Skin epidermis (tissue), 12 donors: ENCODE results near the gene ADGRV1.
"Not testable (repeated sequence)": the region's sequence is repeated elsewhere in the genome, so short reads cannot be mapped to it uniquely, and the experiment has no call there.

ENCODE experiments used
- H3K27ac ChIP-seq, 21 experiments: fragments of 200-600 bp; sonication (generic) in 11 of 21; one replicate each; pipeline ENCODE4 v1.5.0; 2020; ENCODE audit warnings: mild to moderate bottlenecking in 3 of 21, inconsistent platforms in 2 of 21, moderate library complexity in 2 of 21
- H3K4me3 ChIP-seq, 7 experiments: fragments of 200-600 bp; sonication (generic) in 2 of 7; one replicate each; pipeline ENCODE4 v1.5.0; 2020; ENCODE audit warnings: inconsistent platforms in 2 of 7, mild to moderate bottlenecking in 2 of 7, moderate library complexity in 1 of 7

The ADGRV1 gene

DNA sequence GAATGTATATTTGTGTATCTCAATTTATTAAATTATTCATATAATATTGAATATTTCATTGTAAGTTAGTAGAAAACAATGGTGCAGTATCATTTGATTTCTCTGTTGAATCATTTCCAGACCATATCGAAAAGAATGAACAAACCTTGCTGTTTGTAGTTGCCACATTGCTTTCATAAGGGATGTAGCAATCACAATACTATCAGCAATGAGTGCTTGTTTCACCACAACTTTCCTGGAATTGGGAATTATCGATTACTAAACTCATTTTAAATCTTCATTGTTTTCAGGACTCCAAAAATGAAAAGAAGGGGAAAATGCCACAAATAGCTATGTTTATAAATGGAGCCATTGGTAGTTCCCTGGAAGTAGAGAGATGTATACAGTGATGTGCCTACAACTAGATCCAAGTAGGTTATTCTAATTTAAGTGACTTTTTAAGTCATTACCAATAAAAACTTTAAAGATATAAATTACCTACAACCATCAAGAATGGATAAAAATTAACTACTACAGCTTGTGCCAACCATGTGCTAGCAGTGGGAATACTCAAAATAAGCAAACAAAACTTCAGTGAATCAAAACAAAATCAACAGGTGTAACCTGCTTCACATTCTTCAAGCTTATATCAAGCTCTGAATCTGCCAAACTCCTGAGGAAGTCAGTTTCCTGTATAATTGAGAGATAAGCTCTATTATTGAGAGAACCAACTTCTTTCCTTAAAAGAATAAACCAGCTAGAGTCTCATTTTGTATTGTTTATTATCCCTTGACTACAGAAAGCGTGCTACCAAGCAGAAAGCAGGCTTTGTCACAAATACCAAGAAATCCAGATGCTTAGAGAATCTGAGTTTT is 358.6 kb downstream of the ADGRV1 start:
- Histone ChIP-seq H3K27ac (no peak overlapping the region), H3K4me3 (no peak overlapping the region)

DNA sequence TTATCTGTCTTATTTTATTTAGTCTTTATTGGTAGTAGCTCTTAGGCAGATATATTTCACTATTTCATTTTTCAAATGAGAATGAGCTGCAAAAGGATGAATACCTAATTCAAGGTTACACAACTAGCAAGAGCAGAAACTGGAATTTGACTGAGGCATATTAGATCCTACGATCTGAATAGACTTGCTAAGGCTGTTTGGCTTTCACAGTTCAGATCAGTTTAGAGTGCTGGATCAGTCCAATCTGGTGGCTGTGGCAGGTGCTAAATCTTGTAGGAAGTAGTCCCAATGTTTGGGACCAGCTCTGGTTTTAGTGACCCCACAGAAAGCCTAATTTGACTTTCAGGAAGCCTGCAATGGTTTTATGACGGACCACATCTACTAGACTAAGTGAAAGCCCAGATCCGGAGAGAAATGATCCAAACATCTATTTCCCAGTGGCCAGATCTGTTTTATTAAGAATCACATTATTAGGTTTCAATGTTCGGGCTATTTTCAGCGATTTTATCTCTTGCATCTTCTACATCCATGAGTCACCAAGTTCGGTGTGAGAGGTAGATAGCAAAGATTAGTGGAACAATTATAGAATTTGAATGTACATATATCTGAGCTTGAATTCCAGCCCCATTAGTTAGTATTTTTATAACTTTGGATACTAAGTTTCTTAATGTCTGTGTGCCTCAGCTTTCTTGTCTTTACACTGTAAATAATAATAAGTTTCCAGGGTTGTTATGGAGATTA is 359.5 kb downstream of the ADGRV1 start:
- Histone ChIP-seq H3K4me3 (no peak overlapping the region), H3K27ac (no peak overlapping the region)

- no peak overlapping the region for H3K4me3 ChIP-seq
- H3K27ac ChIP-seq, result no peak overlapping the region
These were observed 362.9 kb downstream of the ADGRV1 start for GRCh38 chr5:90921418-90921973.

DNA sequence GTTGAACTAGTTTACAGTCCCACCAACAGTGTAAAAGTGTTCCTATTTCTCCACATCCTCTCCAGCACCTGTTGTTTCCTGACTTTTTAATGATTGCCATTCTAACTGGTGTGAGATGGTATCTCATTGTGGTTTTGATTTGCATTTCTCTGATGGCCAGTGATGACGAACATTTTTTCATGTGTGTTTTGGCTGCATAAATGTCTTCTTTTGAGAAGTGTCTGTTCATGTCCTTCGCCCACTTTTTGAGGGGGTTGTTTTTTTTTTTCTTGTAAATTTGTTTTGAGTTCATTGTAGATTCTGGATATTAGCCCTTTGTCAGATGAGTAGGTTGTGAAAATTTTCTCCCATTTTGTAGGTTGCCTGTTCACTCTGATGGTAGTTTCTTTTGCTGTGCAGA is 365.6 kb downstream of the ADGRV1 start:
- H3K4me3 ChIP-seq, H3K27ac ChIP-seq: not testable (repeated sequence)

DNA sequence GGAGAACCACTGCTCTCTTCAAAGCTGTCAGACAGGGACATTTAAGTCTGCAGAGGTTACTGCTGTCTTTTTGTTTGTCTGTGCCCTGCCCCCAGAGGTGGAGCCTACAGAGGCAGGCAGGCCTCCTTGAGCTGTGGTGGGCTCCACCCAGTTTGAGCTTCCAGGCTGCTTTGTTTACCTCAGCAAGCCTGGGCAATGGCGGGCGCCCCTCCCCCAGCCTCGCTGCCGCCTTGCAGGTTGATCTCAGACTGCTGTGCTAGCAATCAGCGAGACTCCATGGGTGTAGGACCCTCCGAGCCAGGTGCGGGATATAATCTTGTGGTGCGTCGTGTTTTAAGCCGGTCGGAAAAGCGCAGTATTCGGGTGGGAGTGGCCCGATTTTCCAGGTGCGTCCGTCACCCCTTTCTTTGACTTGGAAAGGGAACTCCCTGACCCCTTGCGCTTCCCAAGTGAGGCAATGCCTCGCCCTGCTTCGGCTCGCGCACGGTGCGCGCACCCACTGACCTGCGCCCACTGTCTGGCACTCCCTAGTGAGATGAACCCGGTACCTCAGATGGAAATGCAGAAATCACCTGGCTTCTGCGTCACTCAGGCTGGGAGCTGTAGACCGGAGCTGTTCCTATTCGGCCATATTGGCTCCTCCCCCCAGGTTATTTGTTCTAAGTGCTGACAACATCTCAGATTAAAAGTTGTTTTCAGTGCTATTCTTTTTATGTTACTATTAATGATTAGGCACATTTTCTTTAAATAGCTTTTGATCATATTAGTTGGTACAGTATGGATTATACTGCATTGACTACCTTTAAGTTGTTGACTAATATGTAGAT is 370.6 kb downstream of the ADGRV1 start:
- H3K4me3 ChIP-seq, result not testable (repeated sequence)

DNA sequence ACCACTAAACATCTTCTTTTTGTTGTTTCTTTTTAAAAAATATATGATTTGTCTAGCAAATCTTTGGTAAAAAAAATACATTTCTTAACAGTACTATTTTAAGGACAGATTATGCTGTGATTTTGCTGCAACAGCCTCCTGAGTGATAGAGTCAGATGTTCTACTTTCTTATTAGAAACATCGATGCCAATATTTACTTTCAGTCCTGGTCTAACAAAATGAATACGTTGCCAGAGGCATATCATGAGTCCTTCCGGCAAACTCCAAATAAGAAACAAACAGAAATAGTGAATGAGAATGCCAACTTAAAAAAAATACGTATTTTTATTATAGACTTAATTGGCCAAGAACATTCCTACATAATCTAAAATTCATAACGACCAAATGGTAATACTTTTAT is 371.5 kb downstream of the ADGRV1 start:
- Histone ChIP-seq H3K27ac (no peak overlapping the region), H3K4me3 (no peak overlapping the region)

More for the DNA sequence above, 370.6 kb downstream of the ADGRV1 start:
- not testable (repeated sequence) for H3K27ac ChIP-seq

DNA sequence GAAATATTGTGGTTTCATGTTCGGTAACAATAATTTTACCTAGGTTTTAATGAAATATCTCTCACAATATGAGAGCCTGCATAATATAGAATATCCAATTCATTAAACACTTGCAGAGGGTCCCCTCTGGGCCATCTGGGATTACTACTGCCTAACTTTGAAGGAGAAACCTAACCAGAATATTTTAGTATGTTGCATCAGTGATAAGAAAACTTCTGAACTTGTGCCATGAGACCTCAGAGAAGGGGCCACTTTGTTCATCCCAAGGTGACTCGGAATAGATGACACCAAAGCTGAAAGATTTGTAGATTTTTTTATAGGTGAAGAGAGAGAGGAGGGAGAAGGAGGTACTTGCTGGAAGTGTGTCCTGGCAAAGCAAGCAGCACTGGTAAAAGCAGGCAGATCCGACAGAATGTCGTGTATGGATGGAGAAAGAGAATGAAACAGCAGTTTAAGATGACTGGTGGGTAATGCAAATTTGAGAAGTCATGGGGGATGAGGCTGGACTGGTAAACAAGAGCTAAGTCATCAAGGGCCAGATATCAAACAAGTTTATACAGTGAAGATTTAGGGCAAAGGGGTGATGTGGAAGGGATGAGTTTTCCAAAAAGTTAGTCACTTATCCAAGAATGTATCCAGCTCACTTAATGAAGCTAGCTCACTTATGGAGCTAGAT is 372.3 kb downstream of the ADGRV1 start:
- H3K27ac ChIP-seq, result no peak overlapping the region
- H3K4me3 ChIP-seq, result no peak overlapping the region

DNA sequence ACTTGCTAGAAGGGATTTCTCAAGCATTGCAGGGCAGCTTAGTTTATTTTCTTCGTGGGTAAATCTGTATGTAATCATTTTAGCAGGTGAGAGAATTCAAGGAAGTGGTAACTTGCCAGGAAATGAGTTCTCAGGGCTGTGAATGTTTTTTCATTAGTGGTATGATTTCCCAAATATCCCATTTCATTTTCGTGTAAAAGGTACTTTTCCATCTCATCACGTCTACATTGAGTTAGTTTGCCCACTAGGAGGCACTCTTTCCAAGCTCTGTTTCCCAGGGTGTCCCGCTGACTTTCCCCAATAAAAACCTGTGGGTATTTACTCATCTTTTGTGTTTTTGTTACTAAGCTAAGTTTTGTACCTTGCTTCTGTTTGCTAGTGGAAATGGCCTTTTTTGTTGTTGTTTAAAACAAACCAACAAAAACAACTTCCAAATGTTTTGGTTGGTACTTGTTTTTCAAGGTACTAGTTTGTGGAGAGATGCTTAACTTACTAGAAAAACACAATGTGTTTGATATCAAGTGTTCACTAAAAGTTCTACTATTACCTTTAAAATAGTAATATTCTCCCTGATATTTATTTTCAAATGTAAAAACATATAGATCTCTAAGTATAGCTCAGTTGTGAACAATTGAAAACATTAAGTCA is 373.6 kb downstream of the ADGRV1 start:
- Histone ChIP-seq H3K27ac (no peak overlapping the region), H3K4me3 (no peak overlapping the region)

GRCh38 chr5:90933298-90933697 is 374.7 kb downstream of the ADGRV1 start:
- H3K27ac ChIP-seq, result peak overlapping the region in 1 of 21 experiments; percentile 3
- H3K4me3 ChIP-seq, result no peak overlapping the region

GRCh38 chr5:90934091-90934719 is 375.6 kb downstream of the ADGRV1 start:
- no peak overlapping the region for H3K4me3 ChIP-seq
- peak overlapping the region in 1 of 21 experiments; percentile 17 for H3K27ac ChIP-seq

DNA sequence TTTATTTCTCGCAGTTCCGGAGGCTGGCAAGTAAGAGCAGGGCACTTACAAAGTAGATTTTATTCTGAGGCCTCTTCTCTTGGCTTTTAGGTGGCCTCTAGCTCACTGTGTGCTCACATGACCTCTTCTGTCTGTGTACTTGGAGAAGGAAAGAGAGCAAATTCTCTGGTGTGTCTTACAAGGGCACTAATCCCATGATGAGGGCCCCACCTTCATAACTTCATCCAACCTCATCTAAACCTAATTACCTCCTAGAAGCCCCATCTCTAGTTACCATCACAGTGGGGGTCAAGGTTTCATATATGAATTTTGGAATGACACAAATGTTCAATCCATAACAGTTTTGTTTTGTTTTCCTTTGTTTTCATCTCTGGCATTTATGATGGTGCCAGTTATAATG is 376.1 kb downstream of the ADGRV1 start:
- Histone ChIP-seq H3K27ac (no peak overlapping the region), H3K4me3 (no peak overlapping the region)

DNA sequence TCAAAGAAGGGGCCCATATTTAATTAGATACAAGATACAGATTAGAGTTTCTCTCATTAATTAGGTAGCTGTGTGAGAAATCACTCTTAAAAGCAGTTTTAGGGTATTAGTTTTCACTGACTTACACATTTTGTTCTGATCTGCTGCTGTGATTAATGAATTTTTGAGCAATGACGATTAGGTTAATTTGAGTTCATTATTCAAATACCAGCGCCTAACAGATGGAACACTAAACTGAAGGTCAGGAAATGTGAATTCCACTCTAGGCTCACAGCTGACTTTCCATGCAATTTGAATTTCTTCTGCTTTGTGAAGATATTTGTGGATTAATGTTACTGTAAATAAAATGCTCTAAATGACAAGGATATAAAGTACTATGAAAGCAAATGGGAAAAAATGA is 380.6 kb downstream of the ADGRV1 start:
- H3K27ac ChIP-seq, result no peak overlapping the region
- H3K4me3 ChIP-seq, result no peak overlapping the region

- Histone ChIP-seq H3K27ac (peak overlapping the region in 1 of 21 experiments; percentile 29), H3K4me3 (no peak overlapping the region)
These were observed 381.8 kb downstream of the ADGRV1 start for GRCh38 chr5:90940227-90940995.

GRCh38 chr5:90941002-90941720 is 382.6 kb downstream of the ADGRV1 start:
- H3K27ac ChIP-seq, result no peak overlapping the region
- H3K4me3 ChIP-seq, result no peak overlapping the region

DNA sequence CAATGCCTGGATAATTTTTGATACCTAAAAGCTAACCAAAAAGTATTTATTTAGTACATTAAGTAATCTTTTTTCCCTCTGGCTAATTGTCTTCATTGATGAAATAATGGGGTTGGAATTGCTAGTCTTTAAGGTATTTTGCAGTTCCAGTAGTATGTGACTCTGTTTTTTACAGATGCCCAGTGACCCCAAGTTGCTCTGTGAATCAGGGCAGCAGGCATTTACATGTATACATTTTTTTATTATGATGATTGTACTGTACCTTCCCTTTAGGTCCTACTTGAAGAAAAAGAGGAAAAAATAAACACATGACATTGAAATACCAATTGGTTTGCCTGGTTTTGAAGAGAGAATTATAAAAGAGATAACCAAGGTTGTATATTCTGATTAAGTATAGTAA is 385.5 kb downstream of the ADGRV1 start:
- Histone ChIP-seq H3K4me3 (no peak overlapping the region), H3K27ac (no peak overlapping the region)

- no peak overlapping the region for H3K4me3 ChIP-seq
- no peak overlapping the region for H3K27ac ChIP-seq
These were observed 389.1 kb downstream of the ADGRV1 start for GRCh38 chr5:90947667-90948066.

DNA sequence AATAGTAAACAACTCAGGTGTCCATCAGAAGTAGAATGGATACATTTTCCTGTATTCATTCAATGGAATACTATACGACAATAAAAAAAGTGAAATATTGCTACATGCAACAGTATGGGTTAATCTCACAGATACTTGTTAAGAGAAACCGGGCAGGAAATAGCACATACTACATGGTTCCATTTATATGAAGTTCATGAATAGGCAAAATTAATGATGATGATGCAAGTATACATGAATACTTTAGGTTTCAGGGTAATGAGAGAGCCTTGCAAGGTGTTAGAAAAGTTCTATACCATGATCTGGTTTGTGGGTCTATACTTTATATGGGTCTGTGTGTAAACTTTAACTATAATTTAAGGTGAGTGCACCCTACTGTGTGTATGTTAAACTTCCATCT is 390.4 kb downstream of the ADGRV1 start:
- Histone ChIP-seq H3K27ac (no peak overlapping the region), H3K4me3 (no peak overlapping the region)
